Ishikawa (cell line): ENCODE results near the gene USP16.

ENCODE experiments used
- CEBPB ChIP-seq: IDR thresholded peaks from 2 replicates; pipeline ENCODE4 v1.6.1; 2012
- CREB1 ChIP-seq: IDR thresholded peaks from 2 replicates; pipeline ENCODE4 v1.6.1; 2012; ENCODE audit warnings: low read depth
- EGR1 ChIP-seq: IDR thresholded peaks from 2 replicates; pipeline ENCODE4 v1.6.1; 2012
- EP300 ChIP-seq: IDR thresholded peaks from 2 replicates; pipeline ENCODE4 v1.6.1; 2012; ENCODE audit warnings: borderline replicate concordance
- FOXM1 ChIP-seq: IDR thresholded peaks from 2 replicates; pipeline ENCODE4 v1.6.1; 2012; ENCODE audit warnings: low read depth, borderline replicate concordance
- MAX ChIP-seq: IDR thresholded peaks from 2 replicates; pipeline ENCODE4 v1.6.1; 2012
- NFIC ChIP-seq: IDR thresholded peaks from 2 replicates; pipeline ENCODE4 v1.6.1; 2012
- RAD21 ChIP-seq: IDR thresholded peaks from 2 replicates; pipeline ENCODE4 v1.6.1; 2012; ENCODE audit warnings: low read depth
- REST ChIP-seq: IDR thresholded peaks from 2 replicates; pipeline ENCODE4 v1.6.1; 2012; ENCODE audit warnings: low read depth, mild to moderate bottlenecking
- TAF1 ChIP-seq: IDR thresholded peaks from 2 replicates; pipeline ENCODE4 v1.6.1; 2012; ENCODE audit warnings: low read depth, mild to moderate bottlenecking
- TCF12 ChIP-seq: IDR thresholded peaks from 2 replicates; pipeline ENCODE4 v1.6.1; 2012; ENCODE audit warnings: low read depth
- TEAD4 ChIP-seq: IDR thresholded peaks from 2 replicates; pipeline ENCODE4 v1.6.1; 2012
- USF1 ChIP-seq: IDR thresholded peaks from 2 replicates; pipeline ENCODE4 v1.6.1; 2012
- YY1 ChIP-seq: IDR thresholded peaks from 2 replicates; pipeline ENCODE4 v1.6.1; 2012; ENCODE audit warnings: low read depth
- ZBTB7A ChIP-seq: IDR thresholded peaks from 2 replicates; pipeline ENCODE4 v1.6.1; 2012; ENCODE audit warnings: low read depth

The USP16 gene

GRCh38 chr21:29082046-29082815 lies 57.8 kb downstream of the USP16 start:
- no peak for TF ChIP-seq NFIC
- TF ChIP-seq TCF12, result no peak

GRCh38 chr21:29083306-29083705 lies 58.8 kb downstream of the USP16 start:
- no peak for TF ChIP-seq ZBTB7A
- no peak for TF ChIP-seq EGR1
- TF ChIP-seq MAX, result no peak
- TF ChIP-seq FOXM1, result no peak
- TF ChIP-seq TCF12, result no peak
- no peak for TF ChIP-seq TAF1
- TF ChIP-seq USF1, result no peak
- TF ChIP-seq REST, result no peak
- TF ChIP-seq TEAD4, result no peak
- TF ChIP-seq NFIC, result no peak
- no peak for TF ChIP-seq CEBPB
- no peak for TF ChIP-seq YY1
- no peak for TF ChIP-seq RAD21
- TF ChIP-seq CREB1, result no peak
- TF ChIP-seq EP300, result no peak

GRCh38 chr21:29084372-29084771 lies 59.9 kb downstream of the USP16 start:
- TF ChIP-seq TAF1 (no peak), USF1 (no peak)

GRCh38 chr21:29085106-29085752 lies 60.8 kb downstream of the USP16 start:
- TF ChIP-seq ZBTB7A (no peak), YY1 (no peak), FOXM1 (no peak), USF1 (no peak), NFIC (no peak), TCF12 (no peak), MAX (no peak), EP300 (no peak)

GRCh38 chr21:29091033-29091432 lies 66.6 kb downstream of the USP16 start:
- TF ChIP-seq YY1, result no peak
- no peak for TF ChIP-seq MAX
- TF ChIP-seq CEBPB, result no peak
- no peak for TF ChIP-seq NFIC
- no peak for TF ChIP-seq RAD21
- no peak for TF ChIP-seq FOXM1
- no peak for TF ChIP-seq EGR1
- TF ChIP-seq USF1, result no peak
- TF ChIP-seq TEAD4, result no peak
- no peak for TF ChIP-seq EP300
- TF ChIP-seq ZBTB7A, result no peak
- TF ChIP-seq REST, result no peak
- no peak for TF ChIP-seq CREB1
- no peak for TF ChIP-seq TCF12
- no peak for TF ChIP-seq TAF1
